Osteocyte (in vitro differentiated cells): Measurements from ENCODE around the gene MEOX1. TPM values are rescaled to one million over a fixed set of nuclear protein-coding genes. Genes with fewer than 3 reads are reported as not detected.
"Not testable (repeated sequence)": the region's sequence is repeated elsewhere in the genome, so short reads cannot be mapped to it uniquely, and the experiment has no call there.

Experiments
- DNase-seq: peaks from one replicate; pipeline ENCODE4 v3.0.0; 2021; ENCODE audit warnings: mixed read lengths; ENCODE audit not compliant: unreplicated experiment; ENCODE audit errors: extremely low spot score
- H3K27ac Mint-ChIP-seq: one replicate; pipeline ENCODE4 v1.8.0; 2021; ENCODE audit warnings: mild to moderate bottlenecking, mixed read lengths; ENCODE audit not compliant: unreplicated experiment
- H3K27me3 Mint-ChIP-seq: one replicate; pipeline ENCODE4 v1.8.0; 2021; ENCODE audit warnings: mixed read lengths; ENCODE audit not compliant: unreplicated experiment
- H3K36me3 Mint-ChIP-seq: one replicate; pipeline ENCODE4 v1.8.0; 2021; ENCODE audit warnings: mixed read lengths; ENCODE audit not compliant: unreplicated experiment
- H3K4me1 Mint-ChIP-seq: one replicate; pipeline ENCODE4 v1.8.0; 2021; ENCODE audit warnings: mixed read lengths; ENCODE audit not compliant: unreplicated experiment
- H3K4me3 Mint-ChIP-seq: one replicate; pipeline ENCODE4 v1.8.0; 2021; ENCODE audit warnings: mild to moderate bottlenecking, moderate library complexity, mixed read lengths; ENCODE audit not compliant: unreplicated experiment
- H3K9me3 Mint-ChIP-seq: one replicate; pipeline ENCODE4 v1.8.0; 2021; ENCODE audit warnings: mixed read lengths; ENCODE audit not compliant: unreplicated experiment
- total RNA-seq: library from RNA; stranded (reverse); gene quantifications from 2 replicates; pipeline ENCODE4 v1.2.1, GENCODE V29; 2021
- TF ChIP-seq, protein P1 (sequence below): fragments of 200-600 bp; sonication (generic); IDR thresholded peaks from 2 replicates; pipeline ENCODE4 v1.5.0; 2021; ENCODE audit warnings: antibody characterized with exemption, mild to moderate bottlenecking, moderate library complexity

MEOX1 gene
- total RNA-seq, 1 donor from 2014 or later = not detected

- peaks cover 3% of the 10 kb centered on the region for H3K4me1 Mint-ChIP-seq
- H3K4me3 Mint-ChIP-seq = no peak overlapping the region
- no peaks in the 10 kb centered on the region for H3K36me3 Mint-ChIP-seq
- no peak for DNase-seq
- TF ChIP-seq, protein P1, sequence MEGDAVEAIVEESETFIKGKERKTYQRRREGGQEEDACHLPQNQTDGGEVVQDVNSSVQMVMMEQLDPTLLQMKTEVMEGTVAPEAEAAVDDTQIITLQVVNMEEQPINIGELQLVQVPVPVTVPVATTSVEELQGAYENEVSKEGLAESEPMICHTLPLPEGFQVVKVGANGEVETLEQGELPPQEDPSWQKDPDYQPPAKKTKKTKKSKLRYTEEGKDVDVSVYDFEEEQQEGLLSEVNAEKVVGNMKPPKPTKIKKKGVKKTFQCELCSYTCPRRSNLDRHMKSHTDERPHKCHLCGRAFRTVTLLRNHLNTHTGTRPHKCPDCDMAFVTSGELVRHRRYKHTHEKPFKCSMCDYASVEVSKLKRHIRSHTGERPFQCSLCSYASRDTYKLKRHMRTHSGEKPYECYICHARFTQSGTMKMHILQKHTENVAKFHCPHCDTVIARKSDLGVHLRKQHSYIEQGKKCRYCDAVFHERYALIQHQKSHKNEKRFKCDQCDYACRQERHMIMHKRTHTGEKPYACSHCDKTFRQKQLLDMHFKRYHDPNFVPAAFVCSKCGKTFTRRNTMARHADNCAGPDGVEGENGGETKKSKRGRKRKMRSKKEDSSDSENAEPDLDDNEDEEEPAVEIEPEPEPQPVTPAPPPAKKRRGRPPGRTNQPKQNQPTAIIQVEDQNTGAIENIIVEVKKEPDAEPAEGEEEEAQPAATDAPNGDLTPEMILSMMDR = no peak
- H3K27ac Mint-ChIP-seq = no peak overlapping the region
- H3K9me3 Mint-ChIP-seq = no peaks in the 10 kb centered on the region
- peaks cover 8% of the 10 kb centered on the region for H3K27me3 Mint-ChIP-seq
Measured at GRCh38 chr17:43690624-43691316, 29.0 kb upstream of the MEOX1 start.

DNA sequence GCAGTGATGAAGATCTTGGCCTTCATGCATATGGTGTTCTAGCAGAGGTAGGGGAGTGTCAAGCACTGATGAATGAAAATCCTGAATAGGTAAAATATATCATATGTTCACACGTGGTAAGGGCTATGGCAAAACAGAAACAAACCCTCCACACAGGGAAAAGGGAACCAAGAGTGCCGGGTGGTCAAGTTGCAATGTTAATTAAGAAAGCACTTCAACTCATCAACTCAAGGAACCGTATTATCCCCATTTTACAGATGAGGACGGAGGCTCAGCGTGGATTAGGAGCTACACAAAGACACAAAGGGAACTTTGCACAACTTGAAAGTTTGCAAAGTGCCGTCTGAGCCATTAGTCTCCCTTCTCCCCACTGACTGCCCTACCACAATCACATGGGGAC, 28.1 kb upstream of the MEOX1 start:
- Mint-ChIP-seq H3K9me3 (no peaks in the 10 kb centered on the region), H3K4me1 (peaks cover 3% of the 10 kb centered on the region), H3K36me3 (no peaks in the 10 kb centered on the region), H3K27ac (no peak overlapping the region), H3K4me3 (no peak overlapping the region), H3K27me3 (peaks cover 8% of the 10 kb centered on the region)
- TF ChIP-seq, protein P1 = no peak
- DNase-seq = no peak

DNA sequence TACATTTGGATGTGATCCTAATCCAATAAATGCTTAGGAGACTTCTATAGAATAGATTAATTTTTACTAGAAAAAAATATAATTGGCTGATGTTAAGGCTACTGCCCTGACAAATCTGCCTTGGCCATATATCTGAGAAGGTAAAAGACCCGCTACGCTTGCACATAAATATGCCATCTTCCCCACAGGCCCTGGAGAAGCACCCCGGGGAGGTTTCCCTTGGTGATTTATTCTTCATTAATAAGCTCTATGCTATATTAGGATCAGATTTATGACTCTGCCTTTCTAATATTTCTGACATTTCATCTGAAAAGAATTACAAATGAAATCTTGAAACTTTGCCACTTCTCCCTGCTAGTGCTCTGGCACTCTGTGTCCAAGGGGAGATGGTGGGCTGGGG, 27.4 kb upstream of the MEOX1 start:
- DNase-seq = no peak
- TF ChIP-seq, protein P1 = no peak
- Mint-ChIP-seq H3K4me1 (no peaks in the 10 kb centered on the region), H3K9me3 (no peaks in the 10 kb centered on the region), H3K27ac (no peak overlapping the region), H3K4me3 (no peak overlapping the region), H3K27me3 (peaks cover 8% of the 10 kb centered on the region), H3K36me3 (no peaks in the 10 kb centered on the region)

DNA sequence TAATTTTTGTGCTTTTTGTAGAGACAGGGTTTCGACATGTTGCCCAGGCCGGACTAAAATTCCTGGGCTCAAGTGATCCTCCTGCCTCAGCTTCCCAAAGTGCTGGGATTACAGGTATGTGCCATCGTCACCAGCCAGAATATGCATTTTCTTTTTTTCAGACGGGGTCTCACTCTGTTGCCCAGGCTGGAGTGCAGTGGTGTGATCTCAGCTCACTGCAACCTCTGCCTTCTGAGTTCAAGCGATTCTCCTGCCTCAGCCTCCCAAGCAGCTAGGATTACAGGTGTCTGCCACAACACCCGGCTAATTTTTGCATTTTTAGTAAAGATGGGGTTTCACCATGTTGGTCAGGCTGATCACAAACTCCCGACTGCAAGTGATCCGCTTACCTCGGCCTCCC, 25.2 kb upstream of the MEOX1 start:
- not testable (repeated sequence) for DNase-seq, H3K9me3 Mint-ChIP-seq, H3K27ac Mint-ChIP-seq, H3K36me3 Mint-ChIP-seq, H3K4me1 Mint-ChIP-seq, H3K4me3 Mint-ChIP-seq
- peaks cover 12% of the 10 kb centered on the region for H3K27me3 Mint-ChIP-seq

- no peak overlapping the region for H3K4me3 Mint-ChIP-seq
- H3K9me3 Mint-ChIP-seq = no peaks in the 10 kb centered on the region
- no peak for DNase-seq
- no peaks in the 10 kb centered on the region for H3K36me3 Mint-ChIP-seq
- TF ChIP-seq, protein P1 = no peak
- peaks cover 10% of the 10 kb centered on the region for H3K27me3 Mint-ChIP-seq
- H3K4me1 Mint-ChIP-seq = peaks cover 2% of the 10 kb centered on the region
- no peak overlapping the region for H3K27ac Mint-ChIP-seq
Measured at GRCh38 chr17:43683928-43684653, 22.4 kb upstream of the MEOX1 start.
